NCI-H2196 (cell line): ENCODE data around the gene LDLRAP1.
A peak's percentile ranks its signal among the peaks of the same experiment; 100 is the strongest.
"Not testable (repeated sequence)": the region's sequence is repeated elsewhere in the genome, so short reads cannot be mapped to it uniquely, and the experiment has no call there.

Experiments used
- DNase-seq: peaks from one replicate; lab custom pipeline; 2025; ENCODE audit not compliant: unreplicated experiment; lab: John Stamatoyannopoulos, UW

Gene LDLRAP1, protein sequence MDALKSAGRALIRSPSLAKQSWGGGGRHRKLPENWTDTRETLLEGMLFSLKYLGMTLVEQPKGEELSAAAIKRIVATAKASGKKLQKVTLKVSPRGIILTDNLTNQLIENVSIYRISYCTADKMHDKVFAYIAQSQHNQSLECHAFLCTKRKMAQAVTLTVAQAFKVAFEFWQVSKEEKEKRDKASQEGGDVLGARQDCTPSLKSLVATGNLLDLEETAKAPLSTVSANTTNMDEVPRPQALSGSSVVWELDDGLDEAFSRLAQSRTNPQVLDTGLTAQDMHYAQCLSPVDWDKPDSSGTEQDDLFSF

DNA sequence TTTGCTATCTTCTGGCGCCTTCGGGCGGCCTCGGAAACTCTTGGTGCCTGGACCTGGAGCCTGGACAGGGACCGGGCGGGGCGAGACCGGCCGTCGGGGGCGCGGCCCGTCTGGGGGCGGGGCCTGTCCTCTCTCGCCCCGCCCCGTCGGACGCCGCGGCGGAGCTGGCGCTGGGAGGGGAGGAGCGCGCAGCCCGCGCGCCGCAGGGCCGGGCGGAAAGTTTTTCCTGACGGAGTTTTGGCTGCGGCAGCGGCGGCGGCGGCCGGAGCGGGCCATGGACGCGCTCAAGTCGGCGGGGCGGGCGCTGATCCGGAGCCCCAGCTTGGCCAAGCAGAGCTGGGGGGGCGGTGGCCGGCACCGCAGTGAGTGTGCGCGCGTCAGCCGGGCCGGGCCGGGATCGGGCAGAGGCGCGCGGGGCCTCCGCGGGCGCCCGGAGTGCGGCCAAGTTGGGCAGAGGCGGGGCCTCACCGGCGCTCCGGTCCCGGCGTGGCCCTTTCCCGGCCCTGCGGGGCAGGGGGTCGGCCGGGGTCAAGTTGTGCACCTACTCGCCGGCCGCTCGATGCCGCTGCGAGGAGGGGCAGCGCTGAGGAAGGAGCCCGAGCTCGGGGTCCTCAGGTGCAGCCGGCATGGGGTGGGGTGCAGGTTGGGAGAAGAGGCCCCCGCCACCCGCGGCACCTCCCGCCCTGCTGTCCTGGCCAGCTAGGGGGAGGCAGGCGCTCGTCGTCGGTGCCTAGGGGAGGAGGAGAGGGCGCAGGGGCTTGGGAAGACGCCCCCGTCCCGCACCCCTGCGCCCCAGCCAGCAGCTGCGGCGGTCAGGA, at the start of gene LDLRAP1:
Gene LDLRAP1, plus strand, starts transcription at position 182 of the 818 bp plus-strand sequence. Its CDS starts 93 bp downstream, at position 275.
- peak; percentile 77 for DNase-seq

DNA sequence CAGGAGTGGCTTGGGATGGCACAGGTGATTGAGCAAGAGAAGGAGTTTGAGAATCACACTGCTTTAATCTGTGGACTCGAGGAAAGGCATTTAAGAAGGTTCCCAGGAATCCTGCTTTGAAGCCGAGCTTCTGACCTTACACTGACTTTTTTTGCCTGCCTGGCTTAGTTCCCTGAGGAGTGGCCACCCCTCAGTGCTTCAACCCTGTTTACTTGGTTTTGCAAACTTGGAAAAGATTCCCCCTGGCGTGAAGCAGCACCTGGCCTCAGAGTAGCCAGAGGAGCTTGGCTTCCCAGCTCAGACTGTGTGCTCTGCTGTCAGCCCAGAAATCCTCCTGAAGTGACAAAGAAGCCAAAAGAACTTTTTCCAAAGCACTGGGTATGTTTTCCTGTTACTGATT, 48.5 kb upstream of the LDLRAP1 start:
- no peak for DNase-seq

DNA sequence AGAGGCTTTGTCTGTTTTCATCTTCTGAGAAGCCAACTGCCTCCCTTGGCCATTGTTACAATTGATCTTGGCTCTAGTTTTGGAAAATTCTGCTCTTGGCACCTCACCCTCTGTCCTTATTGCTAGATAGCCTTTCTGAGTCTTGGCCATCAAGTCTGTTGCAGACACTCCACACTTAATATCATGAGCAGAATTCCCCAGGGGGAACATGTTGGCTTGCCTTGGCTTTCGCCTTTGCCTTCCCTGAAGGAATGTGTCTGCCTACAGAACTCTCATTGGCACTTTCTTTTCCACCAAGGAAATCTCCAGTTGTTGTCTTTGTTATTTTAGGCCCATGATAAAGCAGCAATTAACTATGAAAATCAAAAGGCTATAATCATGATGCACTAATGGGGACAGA, 42.7 kb upstream of the LDLRAP1 start:
- DNase-seq: no peak

DNA sequence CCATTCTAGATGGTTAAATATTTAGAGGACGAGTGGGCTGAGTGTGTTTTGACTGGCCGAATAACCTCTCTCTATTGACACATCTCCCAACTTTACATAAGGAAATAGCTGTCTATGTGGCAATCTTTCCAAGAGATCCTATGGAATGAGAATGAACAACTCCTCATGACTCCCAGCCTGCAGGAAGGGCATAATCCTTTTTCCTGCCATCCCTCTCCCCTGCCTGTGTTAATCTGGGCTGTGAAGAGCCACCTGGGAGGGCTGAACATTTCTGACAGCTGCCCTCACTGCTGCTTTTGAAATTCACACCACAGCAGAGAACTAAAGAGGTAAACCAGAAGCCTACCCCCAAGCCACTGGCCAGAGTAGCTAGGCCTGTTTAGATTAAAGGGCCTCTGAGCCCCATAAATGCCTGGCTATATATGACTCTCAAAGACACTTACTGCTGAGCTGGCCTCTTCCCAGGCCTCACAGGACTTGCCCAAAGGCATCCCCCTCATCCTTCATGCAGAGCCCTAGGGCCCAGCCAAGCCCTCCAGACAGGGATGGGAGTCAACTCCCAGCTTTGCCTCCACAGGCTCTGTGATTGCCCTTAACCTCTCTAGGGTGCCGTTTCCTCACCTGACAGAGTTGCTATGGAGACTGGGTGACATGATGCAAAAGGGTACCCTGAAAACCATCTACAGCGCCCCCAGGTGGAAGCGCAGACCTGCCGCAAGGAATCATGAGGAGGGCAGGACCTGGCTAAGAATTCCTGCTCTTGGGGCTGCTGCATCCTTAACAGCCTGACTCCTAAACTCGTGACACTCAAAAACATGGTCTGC, 42.0 kb upstream of the LDLRAP1 start:
- no peak for DNase-seq

DNA sequence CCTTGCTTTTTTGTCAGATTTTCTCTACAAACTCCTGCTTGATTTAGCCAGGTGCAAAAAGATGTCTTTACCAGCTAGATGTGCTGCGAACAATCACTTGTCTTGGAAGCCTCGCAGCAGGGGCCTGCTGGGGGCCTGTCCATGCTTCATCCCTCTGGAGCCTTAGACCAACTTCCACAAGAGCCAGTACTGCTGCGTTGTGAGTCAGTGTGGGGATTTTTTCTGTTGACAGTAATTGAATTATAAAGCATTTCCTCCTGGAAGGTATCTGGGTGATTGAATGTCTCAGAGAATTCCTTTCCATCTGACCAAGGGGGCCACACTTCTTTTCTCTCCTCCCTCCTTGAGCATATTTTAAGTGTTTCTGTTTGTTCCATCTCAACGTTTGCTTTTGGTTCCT, 40.4 kb upstream of the LDLRAP1 start:
- no peak for DNase-seq

DNA sequence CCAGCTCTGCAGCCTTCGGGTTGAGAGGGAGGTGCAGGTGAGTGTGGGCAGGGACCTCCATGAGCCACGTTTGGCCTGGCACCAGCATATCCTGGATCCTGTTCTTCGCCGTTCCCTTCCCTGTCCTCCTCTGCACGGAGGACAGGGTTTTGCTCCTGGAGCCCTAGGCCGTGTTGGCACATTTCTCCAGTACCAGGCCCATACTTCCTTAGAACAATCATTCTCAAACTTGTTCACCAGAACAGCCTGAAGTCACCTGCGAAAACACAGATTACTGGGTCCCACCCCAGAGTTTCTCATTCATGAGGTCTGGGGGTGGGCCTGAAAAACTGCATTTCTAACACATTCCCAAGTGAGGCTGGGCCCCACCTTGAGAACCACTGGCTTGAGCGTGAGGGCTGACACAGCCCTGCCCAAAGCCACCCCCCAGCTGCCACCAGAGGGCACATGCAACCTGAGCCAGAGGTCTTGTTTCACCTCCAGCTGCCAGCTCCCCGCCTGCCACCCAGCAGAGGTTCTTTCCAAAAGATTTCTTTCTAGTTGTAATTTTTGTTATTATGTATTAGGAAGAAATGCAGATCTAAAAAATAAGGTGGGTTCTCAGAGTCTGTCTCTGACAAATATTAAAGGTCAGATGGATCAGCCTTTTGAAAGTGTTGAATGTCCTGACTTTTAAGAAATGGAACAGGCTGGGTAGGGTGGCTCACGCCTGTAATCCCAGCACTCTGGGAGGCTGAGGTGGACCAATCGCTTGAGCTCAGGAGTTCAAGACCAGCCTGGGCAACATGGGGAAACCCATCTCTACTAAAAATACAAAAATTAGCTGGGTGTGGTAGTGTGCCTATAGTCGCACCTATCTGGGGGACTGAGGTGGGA, 39.6 kb upstream of the LDLRAP1 start:
- DNase-seq: peak; percentile 49

DNA sequence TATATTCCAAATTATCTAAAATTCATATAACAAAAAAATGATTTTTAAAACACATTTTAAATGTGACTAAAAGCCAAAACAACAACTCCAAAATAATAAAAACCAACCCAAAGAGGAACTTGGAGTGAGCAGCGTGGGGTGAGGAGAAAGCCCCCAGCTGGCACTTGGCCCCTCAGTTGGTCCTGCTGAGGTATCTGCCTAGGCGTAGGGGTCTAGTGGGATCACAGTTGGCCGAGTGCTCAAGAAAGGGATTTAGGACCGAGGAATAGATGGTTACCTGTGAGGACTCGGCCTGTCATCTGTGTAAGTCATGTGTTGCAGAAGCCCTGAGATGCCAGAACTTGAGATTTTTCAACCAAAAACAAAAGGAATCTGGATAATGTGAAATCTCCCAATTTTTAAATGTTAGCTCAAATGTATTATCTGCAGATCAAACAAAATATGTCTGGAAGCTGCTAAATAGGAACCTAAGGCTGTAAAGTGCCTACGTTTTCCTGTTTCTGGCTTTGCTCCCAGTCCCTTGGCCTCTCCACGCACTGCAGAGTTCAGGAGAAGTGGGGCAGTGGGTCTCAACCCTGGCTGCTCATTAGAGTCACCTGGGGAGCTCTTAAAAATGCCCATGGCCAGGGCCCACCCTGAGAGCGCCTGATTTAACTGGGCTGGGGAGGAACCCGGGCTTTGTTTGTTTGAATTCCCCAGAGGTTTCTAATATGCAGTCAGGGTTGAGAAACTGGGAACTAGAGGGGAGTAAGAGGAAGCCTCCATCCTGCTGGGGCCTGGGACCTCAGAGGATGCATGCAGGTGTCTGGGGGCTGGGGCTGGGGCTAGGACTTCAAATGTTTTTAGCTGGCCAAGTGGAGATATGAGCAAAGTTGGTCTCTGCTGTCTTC, 38.5 kb upstream of the LDLRAP1 start:
- no peak for DNase-seq

DNA sequence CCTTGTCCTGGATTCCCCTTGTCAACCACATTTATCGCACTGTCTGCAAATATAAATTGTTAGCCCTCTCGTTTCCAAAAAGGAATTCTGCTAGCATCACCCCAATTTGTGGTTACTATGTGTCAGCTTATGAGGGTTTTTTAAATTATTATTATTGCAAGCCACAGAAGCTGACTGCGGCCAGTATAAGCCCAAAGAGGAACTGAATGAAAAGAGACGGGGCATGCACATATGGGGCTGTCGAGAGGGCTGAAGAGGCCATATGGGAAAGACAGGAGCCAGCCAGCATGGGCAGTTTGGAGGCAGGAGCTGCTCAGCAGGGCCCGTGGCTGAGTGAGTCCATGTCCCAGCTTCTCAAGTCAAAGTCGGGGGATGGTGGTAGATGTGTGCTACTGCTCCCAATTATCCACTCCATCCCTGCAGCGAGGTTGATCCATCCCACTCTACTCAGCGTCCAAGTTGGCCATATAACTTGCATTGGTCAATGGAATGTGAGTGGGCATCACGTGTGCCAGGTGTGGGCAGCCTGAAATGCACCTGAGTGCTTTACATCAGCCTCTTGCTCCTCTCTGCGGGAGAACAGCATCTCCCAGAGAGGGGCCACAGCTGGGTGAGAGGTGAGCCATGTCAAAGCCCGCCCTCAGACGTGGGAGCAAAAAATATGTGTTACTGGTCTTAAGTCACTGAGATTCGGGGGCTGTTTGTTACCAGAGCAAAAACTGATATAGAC, 37.6 kb upstream of the LDLRAP1 start:
- no peak for DNase-seq

DNA sequence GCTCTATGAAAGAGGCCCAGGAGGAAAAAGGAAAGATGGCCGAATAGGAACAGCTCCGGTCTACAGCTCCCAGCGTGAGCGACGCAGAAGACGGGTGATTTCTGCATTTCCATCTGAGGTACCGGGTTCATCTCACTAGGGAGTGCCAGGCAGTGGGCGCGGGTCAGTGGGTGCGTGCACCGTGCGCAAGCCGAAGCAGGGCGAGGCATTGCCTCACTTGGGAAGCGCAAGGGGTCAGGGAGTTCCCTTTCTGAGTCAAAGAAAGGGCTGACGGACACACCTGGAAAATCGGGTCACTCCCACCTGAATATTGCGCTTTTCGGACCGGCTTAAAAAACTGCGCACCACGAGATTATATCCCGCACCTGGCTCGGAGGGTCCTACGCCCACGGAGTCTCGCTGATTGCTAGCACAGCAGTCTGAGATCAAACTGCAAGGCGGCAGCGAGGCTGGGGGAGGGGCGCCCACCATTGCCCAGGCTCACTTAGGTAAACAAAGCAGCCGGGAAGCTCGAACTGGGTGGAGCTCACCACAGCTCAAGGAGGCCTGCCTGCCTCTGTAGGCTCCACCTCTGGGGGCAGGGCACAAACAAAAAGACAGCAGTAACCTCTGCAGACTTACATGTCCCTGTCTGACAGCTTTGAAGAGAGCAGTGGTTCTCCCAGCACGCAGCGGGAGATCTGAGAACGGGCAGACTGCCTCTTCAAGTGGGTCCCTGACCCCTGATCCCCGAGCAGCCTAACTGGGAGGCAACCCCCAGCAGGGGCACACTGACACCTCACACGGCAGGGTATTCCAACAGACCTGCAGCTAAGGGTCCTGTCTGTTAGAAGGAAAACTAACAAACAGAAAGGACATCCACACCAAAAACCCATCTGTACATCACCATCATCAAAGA, 36.6 kb upstream of the LDLRAP1 start:
- not testable (repeated sequence) for DNase-seq

DNA sequence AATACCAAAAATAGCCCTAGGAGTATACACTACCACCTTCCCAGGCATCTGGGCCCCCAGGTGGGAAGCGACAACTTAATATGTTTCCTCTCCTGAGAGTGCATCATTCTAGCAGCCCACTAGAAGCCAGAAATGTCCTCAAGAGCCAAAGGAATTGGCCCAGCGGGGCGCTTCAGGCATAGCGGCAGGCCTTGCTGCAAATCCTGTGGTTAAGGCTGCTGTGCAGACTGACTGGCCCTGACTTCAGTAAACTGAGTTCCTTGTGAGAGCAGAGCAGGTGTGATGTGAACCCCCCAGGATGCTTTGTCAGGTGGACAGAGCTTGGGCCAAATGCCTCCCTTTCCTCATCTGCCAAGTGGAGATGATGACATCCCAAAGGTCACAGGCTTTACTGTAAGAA, 29.7 kb upstream of the LDLRAP1 start:
- no peak for DNase-seq

DNA sequence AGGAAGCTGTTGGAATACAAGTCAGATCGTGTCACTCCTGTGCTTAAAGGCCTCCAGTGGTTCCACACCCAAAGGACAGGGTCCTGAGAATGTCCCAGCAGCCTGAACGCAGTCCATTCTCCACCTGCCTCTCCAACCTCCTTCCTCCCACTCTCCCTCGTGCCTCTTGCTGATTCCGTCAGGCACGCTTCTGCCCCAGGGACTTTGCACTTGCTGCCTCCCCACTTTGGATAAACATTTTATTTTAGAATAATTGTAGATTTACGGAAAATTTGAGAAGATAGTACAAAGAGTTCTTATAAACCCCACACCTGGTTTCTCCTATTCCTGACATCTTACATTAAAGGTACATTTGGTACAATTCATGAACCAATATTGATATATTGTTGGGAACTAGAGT, 28.4 kb upstream of the LDLRAP1 start:
- DNase-seq: no peak

DNA sequence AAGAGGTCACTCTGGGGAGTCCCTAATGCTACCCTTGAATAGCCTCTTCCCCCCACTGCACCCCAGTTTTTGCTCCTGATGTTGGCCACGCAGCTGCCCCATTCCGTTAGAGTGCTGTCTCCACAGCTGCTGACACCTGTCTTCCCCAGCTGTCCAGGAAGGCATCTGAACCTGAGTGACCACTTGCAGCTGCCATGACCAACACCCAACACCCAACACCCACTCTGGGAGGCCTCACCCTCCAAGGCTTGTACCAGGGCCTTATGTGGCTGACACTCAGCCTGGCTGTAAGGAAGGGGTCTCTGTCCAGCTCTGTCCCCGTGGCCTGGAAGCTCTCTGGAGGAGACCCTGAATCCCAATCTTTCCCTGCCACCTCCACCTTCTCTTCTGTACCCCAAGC, 26.7 kb upstream of the LDLRAP1 start:
- DNase-seq: no peak

DNA sequence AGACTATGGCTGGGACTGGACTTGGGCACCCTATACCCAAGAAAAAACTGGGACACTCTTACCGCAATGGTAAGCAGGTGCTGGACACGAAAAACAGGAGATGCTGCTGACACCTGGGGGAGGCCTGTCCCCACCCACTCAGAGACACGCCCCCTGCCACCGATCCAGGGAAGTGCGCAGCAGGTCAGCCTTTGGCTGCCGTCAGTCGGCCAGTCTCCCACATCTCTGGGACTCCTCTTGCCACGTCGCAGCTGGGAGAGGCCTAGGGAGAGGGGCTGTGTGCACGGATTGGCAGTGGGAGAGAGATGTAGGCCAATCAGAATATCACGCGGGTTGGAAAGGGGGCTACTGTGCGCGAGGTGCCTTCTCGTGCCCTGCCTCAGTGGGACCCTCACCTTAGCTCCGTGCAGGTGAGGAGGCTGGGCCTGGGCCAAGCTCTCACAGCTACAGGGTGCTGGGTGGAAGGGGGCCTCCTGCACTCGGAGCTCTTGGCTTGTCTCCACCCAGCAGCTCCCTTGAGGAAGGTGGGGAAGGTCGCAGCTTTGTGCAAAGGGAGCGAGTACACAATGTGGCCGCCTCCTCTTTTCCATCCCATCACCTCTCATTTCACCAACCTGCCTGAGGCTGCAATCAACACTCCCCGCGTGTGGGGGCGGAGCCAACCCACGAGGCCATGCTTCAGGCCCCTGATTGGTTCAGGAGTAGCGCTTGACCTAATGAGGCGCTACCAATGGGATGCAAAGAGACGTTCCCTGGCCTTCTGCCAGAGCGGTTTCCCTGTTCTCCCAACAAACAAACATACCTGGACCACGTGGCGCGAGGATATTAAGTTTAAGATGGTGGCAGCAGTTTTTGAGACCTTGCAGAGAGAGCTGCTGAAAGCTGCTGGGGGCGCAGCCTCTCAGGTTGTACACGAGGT, 25.7 kb upstream of the LDLRAP1 start:
- no peak for DNase-seq

DNA sequence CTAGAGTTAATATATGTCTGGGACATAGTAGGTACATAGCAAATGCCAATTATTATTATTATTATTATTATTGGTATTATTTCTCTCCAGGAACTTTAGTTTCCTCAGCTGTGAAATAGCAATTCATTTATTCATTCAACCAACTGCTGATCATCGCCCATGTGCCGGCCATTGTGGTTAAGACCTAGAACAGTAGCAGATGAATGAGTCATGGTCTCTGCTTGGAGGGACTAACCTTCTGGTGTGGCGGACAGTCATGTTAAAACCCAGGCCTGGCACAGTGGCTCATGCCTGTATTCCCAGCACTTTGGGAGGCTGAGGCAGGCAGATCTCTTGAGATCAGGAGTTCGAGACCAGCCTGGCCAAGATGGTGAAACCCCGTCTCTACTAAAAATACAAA, 23.8 kb upstream of the LDLRAP1 start:
- DNase-seq: no peak

DNA sequence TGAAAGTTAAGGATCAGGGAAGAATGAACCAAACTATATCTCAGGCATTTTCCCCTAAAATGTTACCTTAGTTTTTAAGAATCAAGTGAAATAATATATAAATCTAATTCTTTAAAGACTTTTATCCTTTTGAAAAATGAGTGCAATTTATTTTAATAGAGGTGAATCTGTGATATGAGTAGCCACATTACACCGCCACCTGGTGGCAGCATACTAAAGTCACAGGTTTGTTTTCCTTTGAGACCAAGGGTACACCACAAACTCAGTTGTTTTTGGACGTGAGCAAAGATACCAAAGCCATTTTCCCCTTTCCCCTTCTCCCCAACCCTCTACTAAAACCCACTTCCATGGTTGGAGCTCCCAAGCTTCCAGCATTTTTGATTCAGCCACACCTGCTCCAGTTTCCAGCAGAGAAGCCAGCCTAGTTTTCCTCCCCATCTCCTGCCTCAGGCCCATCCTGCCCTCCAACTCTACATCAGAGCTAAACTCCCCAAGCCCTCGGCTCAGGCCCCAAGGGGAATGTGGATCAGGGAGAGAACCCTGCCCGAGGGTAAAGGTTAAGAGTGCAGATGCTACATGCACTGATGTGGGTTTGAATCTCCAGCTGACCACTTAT, 22.9 kb upstream of the LDLRAP1 start:
- peak; percentile 72 for DNase-seq

DNA sequence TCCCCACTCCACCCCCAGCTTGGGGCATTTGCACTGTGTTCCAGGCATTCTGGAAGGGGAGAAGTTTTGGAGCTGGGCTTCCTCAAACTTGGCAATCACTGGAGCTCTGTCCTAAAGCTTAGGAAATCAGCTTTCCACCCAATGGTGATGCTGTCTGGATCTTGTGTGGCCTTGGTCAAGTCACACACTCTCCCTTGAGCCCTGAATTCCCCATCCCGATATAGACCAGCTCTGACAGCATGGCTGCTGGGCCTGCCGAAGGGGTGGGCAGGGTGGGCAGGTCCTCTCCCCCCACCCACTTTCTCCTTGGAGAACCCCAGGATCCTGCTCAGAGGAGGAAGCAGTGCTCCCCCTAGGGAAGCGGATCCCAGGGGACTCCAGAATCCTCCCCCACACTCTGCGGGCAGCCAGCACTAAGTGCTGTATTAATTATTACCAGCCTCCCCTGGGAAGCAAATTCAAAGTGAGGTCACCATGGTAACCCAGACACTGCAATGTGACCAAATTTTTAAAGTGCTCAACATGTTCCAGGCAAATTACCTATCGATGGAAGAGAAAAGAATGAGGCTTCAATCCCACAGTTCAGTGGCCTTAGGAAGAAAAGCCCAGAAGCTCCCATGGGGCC, 21.3 kb upstream of the LDLRAP1 start:
- no peak for DNase-seq
